Activated T-helper 17 cell treated with anti-CD3 and anti-CD28 coated beads, Interleukin-2, amount 50 U/mL, for 72 hours (primary cell): Measurements from ENCODE around the gene WWOX. TPM values are rescaled to one million over a fixed set of nuclear protein-coding genes. Genes with fewer than 3 reads are reported as not detected.

ENCODE experiments used
- ATAC-seq: fragments of 150-1000 bp; cut with Tn5 transposase; replicated peaks from 2 replicates; pipeline ENCODE4 v1.10.0; 2021; ENCODE audit warnings: mild to moderate bottlenecking, moderate library complexity
- H3K27ac Mint-ChIP-seq: one replicate; pipeline ENCODE4 v1.8.0; 2022; ENCODE audit warnings: mixed read lengths
- H3K27me3 Mint-ChIP-seq: one replicate; pipeline ENCODE4 v1.8.0; 2022; ENCODE audit warnings: mixed read lengths
- H3K36me3 Mint-ChIP-seq: one replicate; pipeline ENCODE4 v1.8.0; 2022; ENCODE audit warnings: low read depth, mild to moderate bottlenecking, mixed read lengths
- H3K4me1 Mint-ChIP-seq: one replicate; pipeline ENCODE4 v1.8.0; 2022; ENCODE audit warnings: mixed read lengths
- H3K4me3 Mint-ChIP-seq: one replicate; pipeline ENCODE4 v1.8.0; 2022; ENCODE audit warnings: mild to moderate bottlenecking, mixed read lengths
- H3K9me3 Mint-ChIP-seq: one replicate; pipeline ENCODE4 v1.8.0; 2022; ENCODE audit warnings: mixed read lengths
- total RNA-seq, 2 donors: library from RNA; stranded (reverse); gene quantifications; one replicate each; pipeline ENCODE4 v1.2.3, GENCODE V29; 2022

WWOX gene
- total RNA-seq, 2 donors from 2014 or later = 9.4 to 16.5 TPM

- Mint-ChIP-seq H3K4me1 (peaks cover 9% of the 10 kb centered on the region), H3K36me3 (no peaks in the 10 kb centered on the region), H3K9me3 (peaks cover 10% of the 10 kb centered on the region), H3K27me3 (peaks cover 6% of the 10 kb centered on the region), H3K4me3 (no peak overlapping the region), H3K27ac (no peak overlapping the region)
- ATAC-seq = no peak
These were observed 961.7 kb downstream of the WWOX start for GRCh38 chr16:79061181-79061580.

- Mint-ChIP-seq H3K4me3 (no peak overlapping the region), H3K36me3 (no peaks in the 10 kb centered on the region), H3K9me3 (peaks cover 11% of the 10 kb centered on the region), H3K4me1 (peaks cover 12% of the 10 kb centered on the region), H3K27me3 (peaks cover 6% of the 10 kb centered on the region), H3K27ac (no peak overlapping the region)
- ATAC-seq = no peak
These were observed 962.9 kb downstream of the WWOX start for GRCh38 chr16:79062336-79062735.

GRCh38 chr16:79062821-79063220 lies 963.4 kb downstream of the WWOX start:
- Mint-ChIP-seq H3K9me3 (peaks cover 11% of the 10 kb centered on the region), H3K4me1 (peaks cover 17% of the 10 kb centered on the region), H3K27me3 (peaks cover 6% of the 10 kb centered on the region), H3K36me3 (no peaks in the 10 kb centered on the region), H3K27ac (no peak overlapping the region), H3K4me3 (no peak overlapping the region)
- ATAC-seq = no peak

GRCh38 chr16:79064256-79064972 lies 965.0 kb downstream of the WWOX start:
- Mint-ChIP-seq H3K4me3 (peak overlapping the region; percentile 16), H3K36me3 (peaks cover 2% of the 10 kb centered on the region), H3K27me3 (peaks cover 6% of the 10 kb centered on the region), H3K27ac (peak overlapping the region; percentile 65), H3K4me1 (peaks cover 23% of the 10 kb centered on the region), H3K9me3 (peaks cover 11% of the 10 kb centered on the region)
- no peak for ATAC-seq

- Mint-ChIP-seq H3K27me3 (peaks cover 6% of the 10 kb centered on the region), H3K36me3 (peaks cover 6% of the 10 kb centered on the region), H3K4me1 (peaks cover 37% of the 10 kb centered on the region), H3K4me3 (no peak overlapping the region), H3K27ac (no peak overlapping the region), H3K9me3 (peaks cover 11% of the 10 kb centered on the region)
- no peak for ATAC-seq
These were observed 967.1 kb downstream of the WWOX start for GRCh38 chr16:79066561-79066960.

GRCh38 chr16:79067600-79067999 lies 968.1 kb downstream of the WWOX start:
- ATAC-seq = peak; percentile 77
- H3K27ac Mint-ChIP-seq = peak overlapping the region; percentile 81
- peaks cover 6% of the 10 kb centered on the region for H3K27me3 Mint-ChIP-seq
- H3K4me1 Mint-ChIP-seq = peaks cover 37% of the 10 kb centered on the region
- peaks cover 6% of the 10 kb centered on the region for H3K36me3 Mint-ChIP-seq
- peaks cover 11% of the 10 kb centered on the region for H3K9me3 Mint-ChIP-seq
- H3K4me3 Mint-ChIP-seq = peak overlapping the region; percentile 33

- peaks cover 6% of the 10 kb centered on the region for H3K27me3 Mint-ChIP-seq
- peaks cover 6% of the 10 kb centered on the region for H3K36me3 Mint-ChIP-seq
- peak overlapping the region; percentile 54 for H3K4me3 Mint-ChIP-seq
- peak; percentile 10 for ATAC-seq
- peaks cover 33% of the 10 kb centered on the region for H3K4me1 Mint-ChIP-seq
- peaks cover 9% of the 10 kb centered on the region for H3K9me3 Mint-ChIP-seq
- H3K27ac Mint-ChIP-seq = peak overlapping the region; percentile 86
These were observed 969.7 kb downstream of the WWOX start for GRCh38 chr16:79069121-79069520.

GRCh38 chr16:79069633-79070032 lies 970.2 kb downstream of the WWOX start:
- peak; percentile 68 for ATAC-seq
- Mint-ChIP-seq H3K4me1 (peaks cover 29% of the 10 kb centered on the region), H3K27ac (peak overlapping the region; percentile 86), H3K27me3 (peaks cover 6% of the 10 kb centered on the region), H3K4me3 (peak overlapping the region; percentile 54), H3K9me3 (peaks cover 4% of the 10 kb centered on the region), H3K36me3 (peaks cover 6% of the 10 kb centered on the region)

GRCh38 chr16:79071424-79071823 lies 972.0 kb downstream of the WWOX start:
- Mint-ChIP-seq H3K4me3 (peak overlapping the region; percentile 54), H3K9me3 (no peaks in the 10 kb centered on the region), H3K4me1 (peaks cover 37% of the 10 kb centered on the region), H3K36me3 (peaks cover 9% of the 10 kb centered on the region), H3K27me3 (no peaks in the 10 kb centered on the region), H3K27ac (peak overlapping the region; percentile 86)
- no peak for ATAC-seq

- Mint-ChIP-seq H3K36me3 (peaks cover 15% of the 10 kb centered on the region), H3K4me1 (peaks cover 39% of the 10 kb centered on the region), H3K4me3 (peak overlapping the region; percentile 12)
These were observed 973.1 kb downstream of the WWOX start for GRCh38 chr16:79072517-79072916.

GRCh38 chr16:79073566-79073965 lies 974.1 kb downstream of the WWOX start:
- no peaks in the 10 kb centered on the region for H3K27me3 Mint-ChIP-seq
- H3K4me1 Mint-ChIP-seq = peaks cover 43% of the 10 kb centered on the region
- peaks cover 15% of the 10 kb centered on the region for H3K36me3 Mint-ChIP-seq
- H3K9me3 Mint-ChIP-seq = no peaks in the 10 kb centered on the region
- H3K4me3 Mint-ChIP-seq = peak overlapping the region; percentile 67
- ATAC-seq = no peak
- H3K27ac Mint-ChIP-seq = peak overlapping the region; percentile 98

More at GRCh38 chr16:79072517-79072916, 973.1 kb downstream of the WWOX start:
- no peak for ATAC-seq
- H3K27me3 Mint-ChIP-seq = no peaks in the 10 kb centered on the region
- no peaks in the 10 kb centered on the region for H3K9me3 Mint-ChIP-seq
- no peak overlapping the region for H3K27ac Mint-ChIP-seq

- Mint-ChIP-seq H3K4me3 (peak overlapping the region; percentile 67), H3K27ac (peak overlapping the region; percentile 98), H3K9me3 (no peaks in the 10 kb centered on the region), H3K36me3 (peaks cover 12% of the 10 kb centered on the region), H3K27me3 (no peaks in the 10 kb centered on the region), H3K4me1 (peaks cover 50% of the 10 kb centered on the region)
- ATAC-seq = no peak
These were observed 975.1 kb downstream of the WWOX start for GRCh38 chr16:79074541-79074940.

- H3K4me1 Mint-ChIP-seq = peaks cover 49% of the 10 kb centered on the region
- H3K27me3 Mint-ChIP-seq = no peaks in the 10 kb centered on the region
- peaks cover 10% of the 10 kb centered on the region for H3K36me3 Mint-ChIP-seq
- H3K4me3 Mint-ChIP-seq = peak overlapping the region; percentile 67
- no peak for ATAC-seq
- H3K9me3 Mint-ChIP-seq = no peaks in the 10 kb centered on the region
- H3K27ac Mint-ChIP-seq = peak overlapping the region; percentile 98
These were observed 975.5 kb downstream of the WWOX start for GRCh38 chr16:79074951-79075350.

- peak overlapping the region; percentile 67 for H3K4me3 Mint-ChIP-seq
- peaks cover 3% of the 10 kb centered on the region for H3K27me3 Mint-ChIP-seq
- no peaks in the 10 kb centered on the region for H3K9me3 Mint-ChIP-seq
- ATAC-seq = peak; percentile 88
- peaks cover 43% of the 10 kb centered on the region for H3K4me1 Mint-ChIP-seq
- H3K27ac Mint-ChIP-seq = peak overlapping the region; percentile 98
- peaks cover 10% of the 10 kb centered on the region for H3K36me3 Mint-ChIP-seq
These were observed 976.8 kb downstream of the WWOX start for GRCh38 chr16:79076047-79076767.

GRCh38 chr16:79077346-79077745 lies 977.9 kb downstream of the WWOX start:
- H3K36me3 Mint-ChIP-seq = peaks cover 10% of the 10 kb centered on the region
- H3K27ac Mint-ChIP-seq = peak overlapping the region; percentile 98
- peaks cover 53% of the 10 kb centered on the region for H3K4me1 Mint-ChIP-seq
- H3K9me3 Mint-ChIP-seq = no peaks in the 10 kb centered on the region
- ATAC-seq = no peak
- H3K27me3 Mint-ChIP-seq = peaks cover 3% of the 10 kb centered on the region
- peak overlapping the region; percentile 67 for H3K4me3 Mint-ChIP-seq
